GM06990 (cell line): ENCODE results near the gene DPP7.

Experiments used
- DNase-seq: peaks from one replicate; pipeline ENCODE4 v3.0.0-alpha.2; 2011; ENCODE audit not compliant: insufficient read length; ENCODE audit errors: extremely low read depth
- H3K27me3 ChIP-seq: replicated peaks from 2 replicates; pipeline ENCODE4 v1.6.0; 2011; ENCODE audit warnings: low read length; ENCODE audit not compliant: control insufficient read depth, insufficient read depth
- H3K36me3 ChIP-seq: 2 replicates; pipeline ENCODE4 v1.5.1; 2011; ENCODE audit warnings: low read length; ENCODE audit not compliant: control insufficient read depth, insufficient read depth
- H3K4me3 ChIP-seq: replicated peaks from 2 replicates; pipeline ENCODE4 v1.5.1; 2011; ENCODE audit warnings: low read depth, mild to moderate bottlenecking, control low read depth, low read length
- TF ChIP-seq, protein P1 (sequence below): IDR thresholded peaks from 2 replicates; pipeline ENCODE4 v1.5.1; 2011; ENCODE audit warnings: low read length, control low read depth, mild to moderate bottlenecking, inconsistent platforms; ENCODE audit not compliant: insufficient read depth, poor library complexity, severe bottlenecking

Gene DPP7

DNA sequence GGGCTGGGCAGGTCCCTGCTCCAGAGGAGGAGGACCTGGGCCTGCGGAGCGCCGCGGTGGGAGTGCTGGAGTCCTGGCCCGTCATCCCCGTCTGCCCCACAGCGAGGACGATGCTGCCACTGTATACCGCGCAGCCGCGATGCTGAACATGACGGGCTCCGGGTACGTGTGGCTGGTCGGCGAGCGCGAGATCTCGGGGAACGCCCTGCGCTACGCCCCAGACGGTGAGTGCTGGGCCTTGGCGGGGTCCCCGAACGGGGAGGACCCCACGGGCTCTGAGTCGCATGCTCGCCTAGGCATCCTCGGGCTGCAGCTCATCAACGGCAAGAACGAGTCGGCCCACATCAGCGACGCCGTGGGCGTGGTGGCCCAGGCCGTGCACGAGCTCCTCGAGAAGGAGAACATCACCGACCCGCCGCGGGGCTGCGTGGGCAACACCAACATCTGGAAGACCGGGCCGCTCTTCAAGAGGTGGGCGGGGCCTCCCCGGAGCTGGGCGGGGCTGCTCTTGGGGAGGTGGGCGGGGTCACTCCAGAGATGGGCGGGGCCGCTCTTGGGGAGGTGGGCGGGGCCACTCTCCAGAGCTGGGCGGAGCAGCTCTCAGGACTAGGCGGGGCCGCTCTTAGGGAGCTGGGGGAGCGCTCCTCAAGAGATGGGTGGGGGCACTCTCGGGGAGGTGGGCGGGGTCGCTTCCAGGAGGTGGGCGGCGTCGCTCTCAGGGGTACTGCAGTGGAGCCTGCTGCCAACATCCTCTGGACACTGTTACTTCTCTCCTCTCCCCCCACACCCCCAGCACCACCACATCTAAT lies 42.2 kb upstream of the DPP7 start:
- TF ChIP-seq, protein P1, sequence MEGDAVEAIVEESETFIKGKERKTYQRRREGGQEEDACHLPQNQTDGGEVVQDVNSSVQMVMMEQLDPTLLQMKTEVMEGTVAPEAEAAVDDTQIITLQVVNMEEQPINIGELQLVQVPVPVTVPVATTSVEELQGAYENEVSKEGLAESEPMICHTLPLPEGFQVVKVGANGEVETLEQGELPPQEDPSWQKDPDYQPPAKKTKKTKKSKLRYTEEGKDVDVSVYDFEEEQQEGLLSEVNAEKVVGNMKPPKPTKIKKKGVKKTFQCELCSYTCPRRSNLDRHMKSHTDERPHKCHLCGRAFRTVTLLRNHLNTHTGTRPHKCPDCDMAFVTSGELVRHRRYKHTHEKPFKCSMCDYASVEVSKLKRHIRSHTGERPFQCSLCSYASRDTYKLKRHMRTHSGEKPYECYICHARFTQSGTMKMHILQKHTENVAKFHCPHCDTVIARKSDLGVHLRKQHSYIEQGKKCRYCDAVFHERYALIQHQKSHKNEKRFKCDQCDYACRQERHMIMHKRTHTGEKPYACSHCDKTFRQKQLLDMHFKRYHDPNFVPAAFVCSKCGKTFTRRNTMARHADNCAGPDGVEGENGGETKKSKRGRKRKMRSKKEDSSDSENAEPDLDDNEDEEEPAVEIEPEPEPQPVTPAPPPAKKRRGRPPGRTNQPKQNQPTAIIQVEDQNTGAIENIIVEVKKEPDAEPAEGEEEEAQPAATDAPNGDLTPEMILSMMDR, result no peak
- DNase-seq, result peak; percentile 82
- no peaks in the 10 kb centered on the region for H3K27me3 ChIP-seq
- no peaks in the 10 kb centered on the region for H3K36me3 ChIP-seq
- peak overlapping the region; percentile 43 for H3K4me3 ChIP-seq

DNA sequence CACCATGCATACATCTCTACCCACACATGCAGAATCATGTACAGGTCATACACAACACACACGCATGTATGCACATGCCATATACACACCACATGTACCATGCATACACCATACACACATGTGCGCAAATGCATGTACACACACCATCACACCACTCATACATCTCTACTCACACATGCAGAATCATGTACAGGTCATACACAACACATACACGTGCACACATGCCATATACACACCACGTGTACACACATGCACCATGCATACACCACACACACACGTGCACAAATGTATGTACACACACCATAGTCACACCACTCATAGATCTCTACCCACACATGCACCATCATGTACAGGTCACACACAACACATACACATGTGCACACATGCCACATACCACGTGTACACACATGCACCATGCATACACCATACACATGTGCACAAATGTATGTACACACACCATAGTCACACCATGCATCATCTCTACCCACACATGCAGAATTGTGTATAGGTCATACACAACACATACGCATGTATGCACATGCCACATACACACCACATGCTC lies 38.4 kb upstream of the DPP7 start:
- H3K36me3 ChIP-seq, result no peaks in the 10 kb centered on the region
- DNase-seq, result no peak
- TF ChIP-seq, protein P1, result no peak
- no peaks in the 10 kb centered on the region for H3K27me3 ChIP-seq
- no peak overlapping the region for H3K4me3 ChIP-seq

DNA sequence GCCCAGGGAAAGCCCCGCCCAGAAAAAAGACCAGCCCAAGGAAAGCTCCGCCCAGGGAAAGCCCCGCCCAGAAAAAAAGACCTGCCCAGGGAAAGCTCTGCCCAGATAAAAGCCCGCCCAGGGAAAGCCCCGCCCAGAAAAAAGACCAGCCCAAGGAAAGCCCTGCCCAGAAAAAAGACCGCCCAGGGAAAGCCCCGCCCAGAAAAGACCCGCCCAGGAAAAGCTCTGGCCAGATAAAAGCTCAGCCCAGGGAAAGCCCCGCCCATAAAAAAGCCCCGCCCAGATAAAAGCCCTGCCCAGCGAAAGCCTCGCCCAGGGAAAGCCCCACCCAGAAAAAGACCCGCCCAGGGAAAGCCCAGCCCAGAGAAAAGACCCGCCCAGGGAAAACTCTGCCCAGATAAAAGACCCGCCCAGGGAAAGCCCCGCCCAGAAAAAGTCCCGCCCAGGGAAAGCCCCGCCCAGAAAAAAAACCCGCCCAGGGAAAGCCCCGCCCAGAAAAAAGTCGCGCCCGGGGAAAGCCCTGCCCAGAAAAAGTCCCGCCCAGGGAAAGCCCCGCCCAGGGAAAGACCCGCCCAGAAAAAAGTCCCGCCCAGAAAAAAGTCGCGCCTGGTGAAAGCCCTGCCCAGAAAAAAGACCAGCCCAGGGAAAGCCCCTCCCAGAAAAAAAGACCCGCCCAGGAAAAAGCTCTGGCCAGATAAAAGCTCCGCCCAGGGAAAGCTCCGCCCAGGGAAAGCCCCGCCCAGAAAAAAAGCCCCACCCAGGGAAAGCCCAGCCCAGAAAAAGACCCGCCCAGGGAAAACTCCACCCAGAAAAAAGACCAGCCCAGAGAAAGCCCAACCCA lies 36.3 kb upstream of the DPP7 start:
- H3K27me3 ChIP-seq, result no peaks in the 10 kb centered on the region
- no peak overlapping the region for H3K4me3 ChIP-seq
- no peaks in the 10 kb centered on the region for H3K36me3 ChIP-seq
- peak; percentile 81 for DNase-seq
- TF ChIP-seq, protein P1, result no peak

DNA sequence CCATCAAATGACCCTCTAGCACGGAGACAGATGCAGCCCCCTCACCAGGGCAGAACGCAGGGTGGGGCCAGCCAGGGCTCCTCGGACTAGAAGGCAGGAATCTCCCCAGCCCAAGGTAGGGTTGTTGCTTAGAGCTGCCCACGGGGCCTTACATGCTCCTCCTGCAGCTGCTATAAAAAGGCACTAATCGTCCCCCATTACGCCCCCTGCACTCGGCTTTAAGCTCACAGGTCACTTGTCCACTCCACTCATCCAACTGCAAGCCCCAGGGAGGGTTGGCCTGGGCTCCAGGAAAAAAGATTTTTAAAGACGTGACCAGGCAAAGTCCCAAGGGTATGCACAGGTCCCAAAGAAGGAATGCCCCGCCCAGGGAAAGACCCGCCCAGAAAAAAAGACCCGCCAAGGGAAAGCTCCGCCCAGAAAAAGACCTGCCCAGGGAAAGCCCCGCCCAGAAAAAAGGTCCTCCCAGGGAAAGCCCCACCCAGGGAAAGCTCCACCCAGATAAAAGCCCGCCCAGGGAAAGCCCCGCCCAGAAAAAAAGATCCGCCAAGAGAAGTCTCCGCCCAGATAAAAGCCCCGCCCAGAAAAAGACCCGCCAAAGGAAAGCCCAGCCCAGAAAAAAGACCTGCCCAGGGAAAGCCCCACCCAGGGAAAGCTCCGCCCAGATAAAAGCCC lies 35.5 kb upstream of the DPP7 start:
- H3K27me3 ChIP-seq, result no peaks in the 10 kb centered on the region
- H3K36me3 ChIP-seq, result no peaks in the 10 kb centered on the region
- H3K4me3 ChIP-seq, result peak overlapping the region; percentile 12
- TF ChIP-seq, protein P1, result no peak
- peak; percentile 69 for DNase-seq

DNA sequence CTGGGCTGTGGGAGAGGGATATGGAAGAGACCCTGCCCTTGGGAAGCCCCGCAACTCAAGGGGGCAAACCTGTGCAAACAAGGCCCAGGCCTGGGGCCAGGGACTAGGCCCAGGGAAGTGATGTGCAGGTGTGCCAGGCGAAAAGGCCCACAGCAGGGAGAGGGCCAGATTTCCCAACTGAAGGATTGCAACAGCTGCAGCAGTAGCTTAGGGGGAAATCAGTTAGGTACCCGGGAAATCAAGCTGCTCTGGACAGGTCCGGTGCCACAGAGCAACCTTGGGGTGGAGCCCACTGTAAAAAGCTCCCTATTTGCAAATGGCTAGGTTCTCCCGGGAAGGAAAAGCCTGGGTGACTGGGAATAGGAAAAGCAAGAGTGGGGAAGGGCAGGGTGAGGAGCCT lies 34.8 kb upstream of the DPP7 start:
- Histone ChIP-seq H3K36me3 (no peaks in the 10 kb centered on the region), H3K4me3 (no peak overlapping the region), H3K27me3 (no peaks in the 10 kb centered on the region)
- TF ChIP-seq, protein P1, result no peak
- DNase-seq, result no peak
